ENCODE data around the gene PLCE1.

The PLCE1 gene

DNA sequence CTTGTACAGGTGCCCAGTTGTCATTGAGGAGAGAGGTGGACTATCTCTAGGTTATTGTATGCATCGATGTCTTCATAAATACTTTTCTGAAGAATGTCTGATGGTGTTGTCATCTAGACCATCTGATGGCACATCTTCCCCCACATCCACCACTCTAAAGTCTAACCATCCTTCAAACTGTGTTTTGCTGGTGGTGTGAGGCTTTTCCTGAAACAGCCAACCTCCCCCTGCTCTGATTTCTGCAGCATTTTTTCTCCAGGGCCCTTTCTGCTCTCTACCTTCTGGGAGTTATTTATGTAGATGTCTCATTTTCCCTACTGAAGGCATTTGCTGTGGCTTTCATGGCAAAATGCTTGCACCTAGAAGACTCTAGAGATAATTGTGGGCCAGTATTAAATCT, 1.5 kb downstream of the PLCE1 start:
- no peak for DNase-seq

GRCh38 chr10:93995598-93996271, 2.0 kb downstream of the PLCE1 start:
- DNase-seq: no peak

DNA sequence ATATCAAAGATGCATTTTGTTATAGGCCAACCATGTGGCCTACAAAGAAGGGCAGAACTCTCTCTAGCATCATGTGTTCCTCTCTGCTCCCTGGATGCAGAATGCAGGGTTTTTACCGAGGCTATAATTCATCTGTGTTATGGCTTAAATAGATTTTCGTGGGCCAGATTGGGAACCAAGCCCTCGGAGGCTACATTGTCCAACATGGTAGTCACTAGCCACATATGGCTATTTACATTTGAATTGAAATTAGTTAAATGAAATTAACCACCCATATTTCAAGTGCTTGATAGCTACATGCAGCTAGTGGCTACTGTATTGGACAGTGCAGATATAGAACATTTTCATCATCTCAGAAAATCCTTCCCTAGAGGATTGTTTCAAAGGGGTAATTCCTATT, 2.8 kb downstream of the PLCE1 start:
- no peak for DNase-seq

DNA sequence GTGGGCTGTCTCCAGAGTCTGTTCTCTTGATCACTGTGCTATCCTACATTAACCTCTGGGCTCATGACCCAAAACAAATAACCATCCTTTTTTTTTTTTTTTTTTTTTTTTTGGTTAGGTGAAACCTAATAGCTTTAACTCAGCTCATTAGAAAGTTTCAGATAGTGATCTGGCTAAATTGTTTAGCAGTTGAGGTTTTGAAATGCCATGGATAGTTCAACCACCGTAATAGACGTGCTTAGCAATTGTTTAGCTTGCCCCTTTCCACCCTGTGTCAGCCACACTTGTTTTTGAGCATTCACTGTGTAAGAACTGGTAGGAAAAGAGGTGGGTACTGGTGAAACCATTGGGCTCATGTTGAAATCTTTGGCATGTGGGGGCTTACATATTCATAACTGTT, 3.8 kb downstream of the PLCE1 start:
- DNase-seq: no peak

DNA sequence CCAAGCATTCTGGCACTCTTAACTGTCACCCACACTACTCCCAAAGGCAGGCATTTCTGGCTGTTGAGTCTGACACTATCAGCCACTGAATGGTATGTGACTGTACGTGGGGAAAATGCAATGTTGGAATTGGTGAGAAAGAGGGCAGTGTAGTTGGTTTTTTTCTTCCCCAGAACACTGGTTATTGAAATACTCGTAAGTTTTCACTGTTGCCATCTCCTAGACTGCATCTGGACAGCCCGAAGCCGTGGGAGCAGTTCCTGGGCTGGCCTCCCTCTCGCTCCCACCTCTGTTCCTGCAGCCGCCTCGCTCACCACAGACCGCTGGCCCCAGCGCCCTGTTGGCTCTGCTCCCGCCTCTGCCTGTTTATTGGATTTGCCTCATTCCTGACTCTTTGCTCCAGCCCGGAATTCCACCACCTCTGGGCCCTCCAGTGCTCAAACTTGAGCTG, 5.7 kb downstream of the PLCE1 start:
- DNase-seq: no peak

- DNase-seq: no peak
Observed at GRCh38 chr10:94000638-94001415, 7.1 kb downstream of the PLCE1 start.

DNA sequence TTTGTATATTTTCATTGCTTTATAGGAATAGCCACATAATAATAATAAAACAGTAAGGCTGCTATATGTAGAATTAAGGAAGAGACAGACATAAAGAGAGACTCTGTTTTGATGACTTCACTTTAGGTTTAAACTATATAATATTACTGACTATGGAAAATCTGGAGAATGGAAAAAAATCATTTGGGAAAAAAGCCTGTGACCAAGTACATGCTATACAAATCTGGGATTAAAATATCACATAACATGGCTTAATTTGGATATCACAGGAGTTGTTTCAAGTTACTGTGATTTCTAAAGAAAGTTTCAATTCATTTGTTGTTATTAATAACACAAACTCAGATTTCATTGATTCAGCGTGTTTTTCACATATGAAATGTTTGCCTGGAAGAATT, 7.7 kb downstream of the PLCE1 start:
- no peak for DNase-seq

DNA sequence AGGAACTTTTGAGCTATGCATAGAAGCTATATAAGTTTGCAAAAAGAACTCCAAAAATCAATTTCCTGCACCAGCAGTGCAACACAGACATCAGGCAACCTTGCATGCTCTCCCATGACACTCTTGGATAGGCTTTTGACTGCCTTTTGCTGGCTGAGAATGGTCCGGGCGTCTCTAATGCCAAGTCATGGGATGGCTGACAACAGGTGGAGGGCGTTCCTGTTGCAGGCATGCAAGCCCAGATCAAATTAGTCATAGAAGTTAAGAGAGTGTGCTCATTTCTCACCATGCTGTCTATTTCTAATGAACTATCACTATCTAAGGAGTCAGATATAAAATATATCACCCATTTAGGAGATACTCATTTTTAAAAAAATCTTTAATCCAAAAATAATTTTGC, 8.4 kb downstream of the PLCE1 start:
- no peak for DNase-seq

- no peak for DNase-seq
Observed at GRCh38 chr10:94003488-94003887, 9.8 kb downstream of the PLCE1 start.

DNA sequence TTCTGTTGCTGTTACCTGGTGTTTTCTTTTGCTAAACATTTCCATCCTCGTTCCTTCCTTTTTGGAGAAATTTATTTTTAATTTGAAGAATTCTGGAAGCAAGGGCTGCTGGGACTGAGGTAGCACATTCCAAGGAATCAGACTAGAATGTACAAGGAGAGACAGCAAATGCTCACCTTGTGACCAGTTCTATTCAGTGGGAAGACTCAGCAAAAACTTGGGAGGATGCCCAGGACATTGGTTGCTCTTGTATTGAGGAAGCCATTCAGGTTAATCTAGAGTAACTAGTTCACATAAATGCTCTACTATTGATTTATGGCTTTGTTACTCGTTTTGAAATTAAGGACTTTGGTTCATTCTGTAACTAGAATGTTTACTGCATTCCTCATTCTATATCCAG, 11.3 kb downstream of the PLCE1 start:
- DNase-seq: no peak

GRCh38 chr10:94006591-94007550, 13.1 kb downstream of the PLCE1 start:
- DNase-seq: no peak

GRCh38 chr10:94008526-94008925, 14.8 kb downstream of the PLCE1 start:
- DNase-seq: no peak

- DNase-seq: no peak
Observed at GRCh38 chr10:94010116-94010515, 16.4 kb downstream of the PLCE1 start.

GRCh38 chr10:94010886-94011285, 17.2 kb downstream of the PLCE1 start:
- no peak for DNase-seq

DNA sequence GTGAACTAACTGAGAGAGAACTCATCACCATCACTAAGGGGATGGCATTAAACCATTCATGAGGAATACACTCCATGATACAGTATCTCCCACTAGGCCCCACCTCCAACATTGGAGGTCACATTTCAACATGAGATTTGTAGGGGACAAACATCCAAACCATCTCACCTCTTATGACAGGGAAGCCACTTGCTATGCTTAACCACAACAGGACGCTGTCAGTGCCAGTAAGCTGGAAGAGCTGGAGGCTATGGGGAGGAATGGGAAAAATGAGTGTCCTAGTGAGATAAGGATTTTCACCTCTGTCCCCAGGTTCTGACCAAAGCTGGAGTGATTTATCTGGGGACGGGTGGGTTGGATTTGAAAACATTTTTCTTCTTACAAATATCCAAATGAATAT, 17.6 kb downstream of the PLCE1 start:
- no peak for DNase-seq

DNA sequence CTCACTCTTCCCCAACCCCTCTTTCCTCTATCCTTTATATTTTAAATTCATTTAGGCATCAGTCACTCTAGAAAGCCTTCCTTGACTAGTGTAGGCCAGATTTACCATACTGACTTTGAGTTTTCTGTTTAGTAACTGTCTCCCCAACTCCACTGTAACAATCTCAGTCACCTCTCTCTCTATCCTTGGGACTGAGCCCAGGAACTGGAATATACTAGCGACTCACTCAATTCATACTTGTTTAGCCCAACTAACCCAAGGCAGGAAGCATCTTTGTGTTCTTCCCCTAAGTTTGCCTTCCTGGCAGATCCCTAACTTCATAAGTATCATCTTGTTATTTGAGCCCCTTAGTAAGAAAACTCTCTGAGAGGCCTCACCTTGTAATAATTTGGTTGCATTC, 19.1 kb downstream of the PLCE1 start:
- no peak for DNase-seq

DNA sequence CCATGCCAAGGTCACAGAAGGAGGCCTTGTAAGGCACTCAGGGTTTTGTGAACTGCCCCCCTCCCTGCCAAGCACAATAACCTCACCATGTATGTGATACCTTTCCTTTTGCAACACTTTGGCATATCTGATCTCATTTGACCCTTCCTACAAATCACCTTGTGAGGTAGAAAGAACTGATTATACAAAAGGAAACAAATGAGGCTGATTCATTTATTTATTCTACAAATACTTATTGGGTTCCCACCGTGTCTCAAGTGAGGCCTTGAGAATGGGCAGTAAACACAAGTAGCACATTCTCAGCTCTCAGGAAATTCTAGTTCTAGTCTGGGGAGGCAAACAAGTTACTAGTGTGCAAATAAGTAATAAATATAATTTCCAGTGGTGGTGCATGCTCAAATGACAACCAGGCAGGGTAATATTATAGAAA, 19.6 kb downstream of the PLCE1 start:
- no peak for DNase-seq

GRCh38 chr10:94014304-94014703, 20.6 kb downstream of the PLCE1 start:
- no peak for DNase-seq

DNA sequence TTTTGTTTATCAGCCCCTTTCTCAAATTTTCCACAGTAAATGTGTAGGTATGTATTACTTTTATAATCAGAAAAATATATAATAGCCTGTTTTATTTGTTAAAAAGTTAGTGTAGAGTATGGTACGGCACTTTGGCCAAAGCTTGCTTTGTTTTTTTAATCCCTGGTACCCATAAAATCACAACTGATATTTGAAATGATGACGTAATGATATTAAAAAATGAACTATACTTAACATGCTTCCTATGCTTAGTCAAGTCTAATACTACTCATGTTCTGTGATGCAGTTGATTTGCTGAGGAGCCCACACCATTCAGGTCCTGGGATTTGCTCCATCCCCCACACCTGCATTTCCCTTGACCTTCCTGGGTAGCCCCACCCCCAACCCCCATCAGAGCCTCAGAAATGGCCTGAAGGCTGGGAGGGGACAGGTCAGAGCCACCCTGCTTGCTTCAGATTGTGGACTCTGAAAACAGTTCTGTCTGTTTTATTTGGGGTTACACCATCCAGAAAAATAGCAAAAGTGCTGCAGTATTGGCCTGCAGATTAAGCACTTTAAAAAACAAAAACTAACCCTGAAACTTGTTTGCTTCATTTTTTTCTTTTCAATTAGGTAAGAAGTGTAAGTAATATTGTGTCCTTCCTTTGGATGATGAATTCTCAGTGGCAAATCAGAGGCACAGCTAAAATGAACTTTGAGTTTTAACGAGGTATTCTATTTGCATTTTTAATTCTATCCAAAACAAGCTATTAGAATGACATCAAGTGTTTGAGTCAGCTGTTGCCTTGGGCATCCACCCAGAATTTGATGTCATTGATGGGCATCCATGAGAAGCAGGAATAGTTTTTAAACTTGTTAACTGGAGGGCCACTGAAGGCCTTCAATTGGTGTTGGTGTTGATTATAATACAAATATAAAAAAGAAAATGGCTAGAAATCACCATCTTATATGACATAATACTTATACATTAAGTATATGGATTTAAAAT, 23.3 kb downstream of the PLCE1 start:
- no peak for DNase-seq

GRCh38 chr10:94018107-94018506, 24.4 kb downstream of the PLCE1 start:
- DNase-seq: no peak

- no peak for DNase-seq
Observed at GRCh38 chr10:94023906-94024305, 30.2 kb downstream of the PLCE1 start.

- no peak for DNase-seq
Observed at GRCh38 chr10:94024407-94024806, 30.7 kb downstream of the PLCE1 start.

All from stimulated activated CD4-positive, alpha-beta T cell treated with anti-CD3 and anti-CD28 coated beads, Interleukin-1b, Interleukin-23, amount 100 ng/mL, for 48 hours (primary cell).